Measurements from ENCODE around the gene COL12A1.

COL12A1 gene

DNA sequence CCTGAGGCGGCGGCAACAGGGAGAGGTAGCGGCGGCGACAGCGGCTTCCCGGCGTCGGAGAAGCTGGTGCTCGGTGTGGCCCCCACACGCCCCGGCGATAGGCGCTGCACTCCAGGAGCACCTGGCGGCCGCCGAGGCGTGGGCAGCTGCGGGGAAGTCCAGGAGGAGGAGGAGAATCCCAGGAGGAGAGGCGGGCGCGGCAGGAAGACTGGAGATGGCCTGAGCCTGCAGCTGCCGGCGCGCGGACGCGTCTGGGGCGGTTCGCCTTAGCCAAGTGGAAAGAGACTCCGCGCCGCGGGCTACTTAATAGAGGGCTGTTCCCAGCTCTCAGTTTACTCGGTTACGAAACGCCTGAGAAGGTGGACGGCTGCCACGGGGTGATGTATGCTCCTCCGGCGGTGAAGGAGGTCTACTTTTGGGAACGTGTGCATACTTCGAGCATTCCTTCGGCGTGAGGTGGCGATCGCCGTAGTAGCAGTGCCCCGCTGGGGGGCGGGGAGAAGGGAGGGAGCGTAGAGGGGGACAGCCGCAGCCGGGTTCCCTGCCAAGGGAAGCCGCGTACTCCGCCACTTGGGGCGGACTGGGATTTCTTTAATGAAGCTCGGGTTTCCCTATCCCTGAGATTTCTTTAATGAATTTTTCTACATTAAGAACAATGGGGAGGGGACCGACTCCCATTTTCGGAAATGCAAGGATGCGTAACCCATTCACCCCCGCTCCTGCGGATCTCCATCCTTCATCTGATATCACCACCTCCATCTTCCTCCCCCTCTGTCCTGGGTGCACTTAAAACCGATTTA lies at the start of gene COL12A1:
Gene COL12A1 (minus strand): TSS at position 278 of the 800 bp plus-strand sequence. CDS start 3,261 bp downstream, outside the sequence.
- Histone ChIP-seq H3K9ac (ENCODE audit: low read depth, low read length) (peak within 1 kb of the TSS; percentile 75), H3K4me1 (ENCODE audit: insufficient read depth, low read length) (0 out of 2 replicates have a peak, but pooled peaks cover 6% of the 10 kb centered on the region), H3K9me3 (ENCODE audit: control insufficient read depth, insufficient read depth, low read length) (no peaks in the 10 kb centered on the region), H3K36me3 (ENCODE audit: insufficient read depth, low read length) (no peaks in the 10 kb centered on the region)

DNA sequence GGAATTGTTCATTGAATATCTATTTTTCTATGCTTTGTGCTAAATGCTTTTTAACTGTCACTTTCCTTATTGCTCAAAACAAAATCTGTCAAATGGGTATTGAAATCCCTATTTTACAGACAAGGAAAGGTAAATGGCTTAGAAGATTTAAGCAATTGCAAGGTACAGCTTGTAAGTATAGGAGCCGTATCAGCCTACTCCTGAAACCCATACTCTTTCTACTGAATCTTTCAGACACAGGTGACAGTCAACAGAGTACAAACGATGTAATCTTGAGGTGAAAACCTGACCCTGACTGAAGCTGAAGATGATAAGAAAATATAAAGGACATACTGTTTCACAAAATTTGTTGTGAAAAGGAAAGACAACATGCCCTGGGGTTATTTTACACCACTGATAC lies 44.7 kb upstream of the COL12A1 start:
- H3K4me1 ChIP-seq (ENCODE audit: insufficient read depth, low read length): peaks cover 19% of the 10 kb centered on the region; the same call in 1 of the 2 replicates
- no peaks in the 10 kb centered on the region for H3K9me3 ChIP-seq (ENCODE audit: control insufficient read depth, insufficient read depth, low read length)
- H3K9ac ChIP-seq (ENCODE audit: low read depth, low read length): no peak overlapping the region
- 0 out of 2 replicates have a peak, but pooled peaks cover 5% of the 10 kb centered on the region for H3K36me3 ChIP-seq (ENCODE audit: insufficient read depth, low read length)

DNA sequence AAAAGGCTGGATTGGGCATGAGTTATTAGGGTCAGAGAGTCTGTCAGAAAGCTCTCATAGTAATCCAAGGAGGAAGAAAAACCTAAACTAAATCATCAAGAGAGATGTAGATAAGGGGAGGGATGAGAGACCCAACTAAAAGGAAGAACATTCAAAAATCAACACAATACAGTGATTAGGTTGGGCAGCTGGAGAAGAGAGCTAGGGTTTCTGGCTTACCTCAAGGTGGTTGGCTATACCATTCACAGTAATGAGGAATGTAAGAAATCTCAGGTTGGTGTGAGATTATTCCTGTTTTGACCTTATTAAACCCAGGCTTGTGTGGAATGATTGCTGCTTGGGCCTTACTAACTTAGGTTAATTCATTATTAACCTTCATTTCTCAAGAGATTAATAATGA lies 44.0 kb upstream of the COL12A1 start:
- Histone ChIP-seq H3K4me1 (ENCODE audit: insufficient read depth, low read length) (peaks cover 19% of the 10 kb centered on the region; the same call in 1 of the 2 replicates), H3K36me3 (ENCODE audit: insufficient read depth, low read length) (no peaks in the 10 kb centered on the region), H3K9me3 (ENCODE audit: control insufficient read depth, insufficient read depth, low read length) (no peaks in the 10 kb centered on the region), H3K9ac (ENCODE audit: low read depth, low read length) (no peak overlapping the region)

DNA sequence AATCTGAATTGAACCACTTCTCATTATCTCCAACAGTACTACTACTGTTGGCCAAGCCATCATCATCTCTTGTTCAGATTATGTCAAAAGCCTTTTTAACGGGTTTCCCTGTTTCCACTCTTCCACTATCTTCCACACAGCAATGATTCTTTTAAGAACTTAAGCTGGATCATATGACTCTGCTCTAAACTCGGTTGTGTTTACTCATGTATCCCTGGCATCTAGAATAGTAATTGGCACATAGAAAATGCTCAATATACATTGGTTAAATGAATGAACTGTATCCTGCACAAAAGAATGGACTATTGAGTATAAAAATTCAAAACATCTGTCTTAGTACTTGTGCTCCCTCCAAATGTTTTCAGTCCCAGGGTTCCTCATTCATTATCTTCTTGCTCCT lies 40.5 kb upstream of the COL12A1 start:
- Histone ChIP-seq H3K9me3 (ENCODE audit: control insufficient read depth, insufficient read depth, low read length) (no peaks in the 10 kb centered on the region), H3K9ac (ENCODE audit: low read depth, low read length) (no peak overlapping the region)

DNA sequence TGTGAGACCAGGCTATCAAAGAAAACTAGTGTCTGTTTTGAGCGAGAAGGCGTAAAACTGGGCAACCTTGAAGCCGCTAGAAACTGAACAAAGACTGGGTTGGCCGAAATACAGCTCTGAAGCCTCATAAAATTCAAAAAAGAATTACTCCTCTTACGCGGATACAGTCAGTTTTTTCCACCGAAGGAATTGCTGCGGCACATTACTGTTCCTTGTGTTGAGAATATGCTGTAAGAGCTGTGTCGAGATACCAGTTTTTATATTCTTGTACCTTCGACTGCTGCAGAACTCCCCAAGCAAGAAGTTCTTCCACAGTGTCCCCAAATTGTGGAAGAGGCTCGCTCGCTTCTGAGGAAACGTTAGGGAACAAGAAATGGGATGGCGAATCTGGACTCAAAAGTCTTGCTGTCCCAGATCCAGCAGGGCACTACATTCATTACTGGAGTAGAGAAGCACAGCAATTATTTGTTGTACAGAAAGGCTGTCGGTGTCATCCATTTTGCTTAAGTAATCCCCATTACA lies 38.3 kb upstream of the COL12A1 start:
- Histone ChIP-seq H3K4me1 (ENCODE audit: insufficient read depth, low read length) (no peaks in the 10 kb centered on the region), H3K36me3 (ENCODE audit: insufficient read depth, low read length) (no peaks in the 10 kb centered on the region), H3K9ac (ENCODE audit: low read depth, low read length) (peak overlapping the region; percentile 98), H3K9me3 (ENCODE audit: control insufficient read depth, insufficient read depth, low read length) (no peaks in the 10 kb centered on the region)

More for the DNA sequence above, 40.5 kb upstream of the COL12A1 start:
- H3K4me1 ChIP-seq (ENCODE audit: insufficient read depth, low read length): peaks cover 17% of the 10 kb centered on the region; the same call in 1 of the 2 replicates
- no peaks in the 10 kb centered on the region for H3K36me3 ChIP-seq (ENCODE audit: insufficient read depth, low read length)

DNA sequence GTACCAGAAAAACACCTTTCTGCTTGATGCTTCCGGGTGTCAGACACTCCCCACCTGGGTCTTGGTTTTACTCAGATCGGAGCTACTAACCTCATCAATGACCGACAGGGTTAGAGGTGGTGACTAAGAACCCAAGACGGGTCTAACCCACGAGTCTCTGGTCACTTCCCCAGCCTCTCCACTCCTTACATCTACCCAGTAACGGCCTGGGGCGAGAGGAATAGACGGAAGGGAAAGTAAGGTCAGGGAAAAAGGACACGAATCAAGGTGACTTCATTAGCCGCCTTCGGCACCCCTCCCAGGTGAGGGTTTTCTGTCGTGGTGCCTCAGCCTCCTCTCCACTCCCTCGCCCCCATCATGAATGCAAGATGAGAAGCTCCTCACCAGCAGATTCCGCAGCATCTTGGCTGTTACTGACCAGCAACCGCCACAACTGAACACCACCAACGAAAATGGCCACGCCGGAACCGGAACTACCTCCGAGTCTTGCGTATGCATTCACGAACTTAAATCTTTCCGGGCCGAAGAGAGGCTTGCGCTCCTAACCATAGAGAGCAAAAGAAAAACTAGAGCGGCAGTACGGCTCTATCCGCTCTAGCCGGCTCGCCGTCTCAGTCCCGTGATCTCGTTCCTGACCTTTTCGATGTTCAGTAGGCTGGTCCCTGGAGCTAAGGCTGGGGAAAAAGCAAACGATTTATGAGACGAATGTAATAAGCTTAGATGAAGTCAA lies 37.6 kb upstream of the COL12A1 start, which contains the start of gene COX7A2:
Gene COX7A2 (minus strand): TSS at position 469 of the 730 bp plus-strand sequence. CDS start 67 bp downstream, at position 402.
- Histone ChIP-seq H3K4me1 (ENCODE audit: insufficient read depth, low read length) (no peaks in the 10 kb centered on the region), H3K9ac (ENCODE audit: low read depth, low read length) (peak within 1 kb of the TSS; percentile 98), H3K36me3 (ENCODE audit: insufficient read depth, low read length) (no peaks in the 10 kb centered on the region), H3K9me3 (ENCODE audit: control insufficient read depth, insufficient read depth, low read length) (no peaks in the 10 kb centered on the region)

DNA sequence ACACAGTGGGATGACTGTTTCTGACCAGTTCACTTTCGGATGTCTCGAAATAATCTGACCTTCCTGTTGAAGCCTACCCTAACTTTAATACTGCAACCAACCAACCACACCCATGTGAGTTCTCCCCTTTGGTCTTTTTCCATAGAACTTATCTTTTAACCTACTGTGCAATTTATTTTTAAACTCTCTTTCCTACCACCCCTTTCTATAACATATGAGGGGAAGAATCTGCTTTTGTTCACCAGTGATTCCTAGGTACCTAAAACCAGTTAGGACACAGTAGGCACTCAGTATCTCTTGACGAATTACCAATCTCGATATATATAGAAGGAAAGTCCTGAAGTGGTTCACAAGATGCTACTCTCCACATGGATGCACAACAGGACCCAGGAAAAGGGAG lies 30.8 kb upstream of the COL12A1 start:
- H3K36me3 ChIP-seq (ENCODE audit: insufficient read depth, low read length): no peaks in the 10 kb centered on the region; the same call in 1 of the 2 replicates
- peaks cover 3% of the 10 kb centered on the region; the same call in 1 of the 2 replicates for H3K4me1 ChIP-seq (ENCODE audit: insufficient read depth, low read length)
- no peaks in the 10 kb centered on the region for H3K9me3 ChIP-seq (ENCODE audit: control insufficient read depth, insufficient read depth, low read length)
- H3K9ac ChIP-seq (ENCODE audit: low read depth, low read length): no peak overlapping the region

DNA sequence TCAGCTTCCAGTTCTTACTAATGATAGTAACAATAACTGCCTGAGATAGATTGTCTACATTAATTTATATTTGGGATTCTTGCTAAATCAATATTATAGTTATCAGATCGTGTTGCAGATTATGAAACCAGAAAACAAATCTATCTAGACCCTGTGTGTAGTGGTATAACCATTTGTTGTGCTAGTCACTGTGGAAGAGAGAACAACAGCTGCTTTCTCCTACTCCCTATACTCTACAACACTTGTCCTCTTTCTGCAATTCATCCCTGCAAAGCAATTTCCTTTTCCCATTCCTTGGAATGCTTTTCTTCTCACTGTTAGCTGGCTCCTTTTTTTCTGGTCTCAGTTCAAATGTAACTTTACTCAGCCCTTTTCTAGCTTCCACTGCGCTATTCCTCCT lies 29.4 kb upstream of the COL12A1 start:
- no peaks in the 10 kb centered on the region for H3K9me3 ChIP-seq (ENCODE audit: control insufficient read depth, insufficient read depth, low read length)
- H3K36me3 ChIP-seq (ENCODE audit: insufficient read depth, low read length): no peaks in the 10 kb centered on the region; the same call in 1 of the 2 replicates

DNA sequence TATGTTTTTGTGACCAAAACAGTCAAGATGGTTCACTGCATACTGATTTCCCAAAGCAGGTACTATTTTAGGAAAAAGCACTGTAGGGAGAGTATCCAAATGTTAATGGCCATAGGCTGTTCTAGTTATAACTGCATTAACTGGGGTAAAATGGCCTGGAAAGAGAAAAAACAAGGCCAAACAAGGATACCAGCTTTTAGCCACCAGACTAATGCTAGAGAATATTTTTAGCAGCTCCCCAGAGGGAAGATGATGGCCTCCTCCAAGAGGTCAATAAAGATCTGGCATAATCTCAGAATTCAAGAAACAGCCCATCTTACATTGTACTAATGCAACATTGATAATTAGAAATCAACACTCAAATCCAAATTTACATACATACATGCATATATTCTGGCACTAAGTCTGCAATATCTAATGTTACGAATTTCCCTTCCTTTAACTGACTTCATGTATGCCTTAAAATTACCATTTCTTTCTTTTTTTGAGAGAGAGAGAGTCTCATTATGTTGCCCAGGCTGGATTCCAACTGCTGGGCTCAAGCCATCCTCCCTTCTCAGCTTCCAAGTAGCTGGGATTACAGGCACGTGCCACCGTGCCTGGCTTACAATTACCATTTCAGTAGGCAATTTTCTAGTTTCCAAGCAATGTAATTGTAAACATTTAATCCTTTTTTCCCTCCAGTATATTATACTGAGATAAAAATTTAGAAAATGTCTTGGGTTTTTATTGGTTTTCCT lies 28.4 kb upstream of the COL12A1 start:
- no peaks in the 10 kb centered on the region for H3K9me3 ChIP-seq (ENCODE audit: control insufficient read depth, insufficient read depth, low read length)
- H3K36me3 ChIP-seq (ENCODE audit: insufficient read depth, low read length): no peaks in the 10 kb centered on the region; the same call in 1 of the 2 replicates
- H3K4me1 ChIP-seq (ENCODE audit: insufficient read depth, low read length): peaks cover 7% of the 10 kb centered on the region; the same call in 1 of the 2 replicates
- H3K9ac ChIP-seq (ENCODE audit: low read depth, low read length): no peak overlapping the region

More for the DNA sequence above, 29.4 kb upstream of the COL12A1 start:
- Histone ChIP-seq H3K9ac (ENCODE audit: low read depth, low read length) (no peak overlapping the region), H3K4me1 (ENCODE audit: insufficient read depth, low read length) (peaks cover 7% of the 10 kb centered on the region; the same call in 1 of the 2 replicates)

DNA sequence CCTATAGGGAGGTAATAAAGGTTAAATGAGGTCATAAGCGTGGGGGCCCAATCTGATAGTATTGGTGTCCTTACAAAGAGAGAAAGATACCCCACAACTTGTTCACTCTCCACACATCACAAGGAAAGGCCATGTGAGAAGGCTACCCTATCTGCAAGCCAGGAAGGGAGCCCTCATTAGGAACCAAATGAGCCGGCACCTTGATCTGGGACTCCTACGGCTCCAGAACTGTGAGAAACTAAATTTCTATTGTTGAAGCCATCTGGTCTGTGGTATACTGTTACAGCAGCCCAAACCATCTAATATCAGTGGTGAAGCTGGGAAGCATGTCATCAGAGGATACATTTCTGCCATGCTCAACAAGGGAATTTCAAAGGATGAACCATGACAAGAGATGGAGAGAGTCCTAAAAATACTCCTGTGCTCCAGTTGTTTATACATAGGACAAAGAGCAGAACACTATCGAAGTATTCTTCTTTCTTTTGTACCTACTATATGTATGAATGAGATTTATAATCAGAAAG lies 27.3 kb upstream of the COL12A1 start:
- H3K9me3 ChIP-seq (ENCODE audit: control insufficient read depth, insufficient read depth, low read length): no peaks in the 10 kb centered on the region
- H3K36me3 ChIP-seq (ENCODE audit: insufficient read depth, low read length): no peaks in the 10 kb centered on the region; the same call in 1 of the 2 replicates
- peaks cover 7% of the 10 kb centered on the region; the same call in 1 of the 2 replicates for H3K4me1 ChIP-seq (ENCODE audit: insufficient read depth, low read length)
- no peak overlapping the region for H3K9ac ChIP-seq (ENCODE audit: low read depth, low read length)

DNA sequence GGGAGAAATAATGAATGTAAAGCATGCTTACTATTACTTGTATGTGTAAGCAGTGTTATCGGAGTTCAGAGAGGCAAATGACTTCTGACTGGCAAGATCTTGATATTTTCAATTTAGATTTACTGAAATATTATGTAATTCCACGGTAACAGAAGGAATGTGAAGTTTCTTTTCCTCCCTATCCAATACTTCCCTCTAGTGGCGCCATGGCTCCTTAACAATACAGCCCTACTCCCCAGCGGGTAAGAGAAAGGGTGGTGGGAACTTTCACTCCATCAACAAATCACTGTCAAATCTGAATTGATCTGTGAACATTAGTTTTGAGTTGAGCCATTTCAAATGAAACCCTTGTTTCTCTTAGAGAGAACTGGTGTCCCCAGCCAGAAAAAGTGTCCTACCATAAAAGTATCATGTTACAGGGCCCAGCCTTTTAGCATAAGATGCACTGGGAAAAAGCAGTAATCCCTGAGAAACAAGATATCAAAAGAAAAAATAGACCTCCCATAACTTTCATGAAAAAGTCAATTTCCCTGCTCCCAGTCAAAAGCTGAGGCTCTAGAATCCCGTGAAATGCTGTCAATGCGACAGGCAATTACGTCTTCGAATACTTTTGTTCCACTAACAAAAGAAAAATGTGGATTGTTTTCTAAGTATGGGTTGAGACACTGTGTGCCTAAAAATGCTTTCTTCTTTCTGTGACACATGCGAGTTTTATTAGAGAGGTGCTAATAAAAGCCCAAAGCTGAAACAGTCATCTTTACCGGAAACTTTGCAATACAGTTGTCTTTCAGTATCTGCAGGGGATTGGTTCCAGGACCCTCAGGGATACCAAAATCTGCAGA lies 24.9 kb upstream of the COL12A1 start:
- H3K9me3 ChIP-seq (ENCODE audit: control insufficient read depth, insufficient read depth, low read length): no peaks in the 10 kb centered on the region
- H3K9ac ChIP-seq (ENCODE audit: low read depth, low read length): no peak overlapping the region

DNA sequence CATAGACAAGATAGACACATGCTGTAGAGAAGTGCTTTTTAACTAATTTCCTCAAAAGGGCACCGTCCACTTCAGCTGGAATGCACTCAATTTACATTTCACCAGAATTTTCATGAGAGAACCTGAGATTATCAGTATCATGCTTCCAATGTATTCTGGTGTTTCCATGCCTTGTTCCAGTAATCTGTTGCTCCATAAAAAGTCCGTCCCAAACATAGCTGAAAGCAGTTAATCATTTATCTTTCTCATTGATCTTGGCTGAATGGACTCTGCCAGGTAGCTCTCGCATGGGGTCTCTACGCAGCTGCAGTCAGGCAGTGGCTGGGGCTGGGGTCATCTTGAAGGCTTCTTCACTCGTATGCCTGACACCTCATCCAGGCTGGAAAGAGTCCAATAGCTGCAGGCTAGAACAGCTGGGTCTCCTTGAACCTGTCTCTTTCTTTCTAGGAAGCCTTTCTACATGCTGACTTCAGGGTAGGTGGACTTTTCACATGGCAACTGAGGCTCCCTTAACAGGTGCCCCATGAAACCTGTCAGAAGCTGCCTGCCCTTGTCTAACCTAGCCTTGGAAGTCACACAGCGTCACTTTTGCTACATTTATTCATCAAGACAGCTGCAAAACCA lies 18.6 kb upstream of the COL12A1 start:
- Histone ChIP-seq H3K36me3 (ENCODE audit: insufficient read depth, low read length) (no peaks in the 10 kb centered on the region), H3K9ac (ENCODE audit: low read depth, low read length) (no peak overlapping the region)

More for the DNA sequence above, 24.9 kb upstream of the COL12A1 start:
- Histone ChIP-seq H3K36me3 (ENCODE audit: insufficient read depth, low read length) (no peaks in the 10 kb centered on the region; the same call in 1 of the 2 replicates), H3K4me1 (ENCODE audit: insufficient read depth, low read length) (peaks cover 9% of the 10 kb centered on the region; the same call in 1 of the 2 replicates)

More for the DNA sequence above, 18.6 kb upstream of the COL12A1 start:
- Histone ChIP-seq H3K9me3 (ENCODE audit: control insufficient read depth, insufficient read depth, low read length) (no peaks in the 10 kb centered on the region), H3K4me1 (ENCODE audit: insufficient read depth, low read length) (peaks cover 14% of the 10 kb centered on the region)

Data from ES-I3 (cell line).